GM12891 (cell line): Measurements from ENCODE around the gene NCEH1.

Source experiments
- POLR2A ChIP-seq: IDR thresholded peaks from 2 replicates; pipeline ENCODE4 v1.6.1; 2011; ENCODE audit warnings: low read depth, low read length, control low read depth
- POLR2AphosphoS5 ChIP-seq: IDR thresholded peaks from 2 replicates; pipeline ENCODE4 v1.6.1; 2011; ENCODE audit warnings: low read depth, low read length, control low read depth
- POU2F2 ChIP-seq: IDR thresholded peaks from 2 replicates; pipeline ENCODE4 v1.6.1; 2011; ENCODE audit warnings: low read depth, mild to moderate bottlenecking, control low read depth, low read length, moderate library complexity
- SPI1 ChIP-seq: IDR thresholded peaks from 2 replicates; pipeline ENCODE4 v1.6.1; 2011; ENCODE audit warnings: low read depth, low read length, control low read depth
- TAF1 ChIP-seq: IDR thresholded peaks from 2 replicates; pipeline ENCODE4 v1.6.1; 2011; ENCODE audit warnings: low read depth, low read length, control low read depth

DNA sequence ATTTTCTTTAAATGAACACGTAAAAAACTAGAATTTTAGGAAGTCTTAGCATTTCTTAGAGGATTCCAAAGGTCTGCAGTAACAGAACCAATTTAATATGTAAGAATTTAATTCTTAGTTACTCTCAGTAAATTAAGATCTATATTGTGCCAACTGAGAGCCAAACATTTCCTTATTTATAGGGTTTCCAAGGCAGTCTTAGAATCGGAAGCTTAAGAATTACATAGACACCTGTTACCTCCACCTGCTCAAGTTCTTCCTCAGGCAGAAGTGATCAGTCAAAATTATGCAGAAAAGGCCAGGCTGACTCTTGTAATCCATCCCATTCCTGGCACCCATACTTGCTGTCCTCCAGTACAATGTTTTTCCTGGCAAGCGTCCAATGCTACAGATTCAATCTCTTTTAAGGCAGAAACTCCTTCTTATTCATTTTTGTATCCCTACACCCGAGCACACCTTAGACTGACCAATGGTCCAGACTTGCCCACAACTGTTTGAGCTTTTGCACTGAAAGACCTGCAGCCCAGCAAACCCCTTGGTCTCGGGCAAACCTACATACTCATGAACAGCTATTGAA, 64.3 kb downstream of the NCEH1 start:
- TF ChIP-seq POLR2AphosphoS5, result no peak
- TF ChIP-seq POLR2A, result no peak
- TF ChIP-seq TAF1, result no peak
- no peak for TF ChIP-seq SPI1
- TF ChIP-seq POU2F2, result no peak
